Mucosa of gallbladder (tissue), 1 donor: ENCODE measurements around the gene FCGBP. TPM values are rescaled to one million over a fixed set of nuclear protein-coding genes. Genes with fewer than 3 reads are reported as not detected.
"Not testable (repeated sequence)": the region's sequence is repeated elsewhere in the genome, so short reads cannot be mapped to it uniquely, and the experiment has no call there.

ENCODE experiments used
- DNase-seq: peaks from one replicate; pipeline ENCODE4 v3.0.0-alpha.2; 2020; ENCODE audit warnings: low spot score
- total RNA-seq: library from RNA; stranded (reverse); gene quantifications from one replicate; pipeline ENCODE4 v1.2.1, GENCODE V29; 2021
- donor health status: DM: no; HTN: no; CAD: no.

FCGBP gene
- total RNA-seq = 4,969 TPM

GRCh38 chr19:39934584-39935363, at the start of gene FCGBP:
Gene FCGBP (minus strand): TSS chr19:39934634.
- DNase-seq = peak; percentile 50

DNA sequence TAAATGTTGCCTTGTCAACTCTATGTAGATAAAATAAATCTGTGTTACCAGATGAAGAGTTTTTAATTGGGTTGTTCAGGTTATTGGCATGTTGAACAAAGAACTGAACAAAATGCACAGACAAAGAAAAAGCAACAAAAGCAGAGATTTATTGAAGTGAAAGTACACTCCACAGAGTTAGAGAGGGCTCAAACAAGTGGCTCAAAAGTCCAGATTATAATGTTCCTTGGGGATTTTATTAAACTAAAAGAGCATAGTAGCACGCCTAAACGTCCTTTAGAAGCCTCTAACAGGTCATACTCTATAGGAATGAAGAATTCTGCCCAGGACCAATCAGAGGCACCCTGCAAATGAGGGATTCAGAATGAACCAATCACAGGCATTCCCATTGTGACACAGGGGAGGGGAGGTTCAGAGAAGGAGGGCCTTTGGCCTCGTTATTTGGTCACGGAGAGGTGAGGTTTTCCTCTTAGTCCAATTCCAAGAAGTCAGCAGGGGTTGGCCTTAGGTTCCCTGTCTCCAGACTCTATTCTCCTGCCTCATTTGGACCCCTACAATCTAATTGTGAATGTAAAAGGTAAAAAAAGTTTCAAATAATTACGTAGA, 49.4 kb upstream of the FCGBP start:
- DNase-seq = no peak

DNA sequence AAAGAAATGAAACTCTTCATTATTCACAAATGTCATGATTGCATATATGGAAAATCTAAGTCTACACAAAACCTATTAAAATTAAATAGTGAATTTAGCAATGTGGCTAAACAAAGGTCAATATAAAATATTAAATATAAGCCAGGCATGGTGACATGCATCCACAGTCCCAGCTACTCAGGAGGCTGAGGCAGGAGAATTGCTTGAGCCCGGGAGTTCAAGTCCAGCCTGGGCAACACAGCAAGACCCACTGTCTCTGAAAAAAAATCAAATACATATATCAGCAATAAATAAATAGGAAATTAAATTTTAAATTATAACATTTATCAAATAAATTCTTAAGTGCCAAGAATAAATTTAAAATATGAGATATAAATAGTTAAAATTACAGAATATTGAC, 48.4 kb upstream of the FCGBP start:
- DNase-seq = no peak

- DNase-seq = no peak
These were observed 40.1 kb upstream of the FCGBP start for GRCh38 chr19:39974377-39975155.

DNA sequence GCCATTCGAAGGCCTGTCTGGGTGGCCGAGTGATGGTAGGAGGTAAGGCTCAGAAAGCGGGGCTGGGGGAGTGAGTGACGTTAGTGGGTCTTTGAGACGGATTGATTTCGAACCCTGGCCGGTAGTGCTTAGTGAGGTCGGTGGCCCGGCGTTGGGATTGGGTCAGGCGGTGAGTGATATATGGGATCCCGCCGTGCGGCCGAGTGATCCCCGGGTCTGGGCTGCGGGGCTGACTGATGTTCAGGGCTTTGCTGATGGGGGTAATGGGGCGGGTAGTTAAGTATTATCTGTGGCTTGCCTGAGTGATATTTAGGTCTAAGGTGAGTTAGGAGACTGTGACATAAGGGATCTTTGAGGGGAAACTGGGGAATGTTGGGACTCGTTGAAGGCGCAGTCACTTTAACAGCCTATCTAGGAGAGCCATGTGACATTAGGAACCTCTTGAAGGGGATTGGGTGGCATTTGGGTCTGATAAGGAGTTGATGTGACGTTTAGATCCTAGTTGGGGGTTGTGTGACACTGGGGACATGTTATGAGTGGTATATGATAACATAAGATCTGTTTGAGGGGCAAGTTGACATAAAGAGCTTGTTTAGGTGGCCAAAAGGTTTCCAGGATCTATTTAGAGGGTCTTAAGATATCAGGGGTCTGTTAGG, 37.1 kb upstream of the FCGBP start:
- no peak for DNase-seq

GRCh38 chr19:39970675-39971379, 36.4 kb upstream of the FCGBP start, which contains the start of gene PSMC4:
Gene PSMC4 (plus strand): TSS chr19:39971165. CDS start chr19:39971203, 38 bp downstream.
- peak; percentile 99 for DNase-seq

GRCh38 chr19:39970425-39970674, 35.9 kb upstream of the FCGBP start:
- DNase-seq = no peak

- DNase-seq = no peak
These were observed 35.4 kb upstream of the FCGBP start for GRCh38 chr19:39969681-39970424.

- no peak for DNase-seq
These were observed 34.8 kb upstream of the FCGBP start for GRCh38 chr19:39969266-39969665.

GRCh38 chr19:39968789-39969188, 34.4 kb upstream of the FCGBP start:
- no peak for DNase-seq

GRCh38 chr19:39967561-39967960, 33.1 kb upstream of the FCGBP start:
- DNase-seq = no peak

GRCh38 chr19:39966617-39967016, 32.2 kb upstream of the FCGBP start:
- DNase-seq = peak; percentile 51

GRCh38 chr19:39963898-39964297, 29.5 kb upstream of the FCGBP start:
- DNase-seq = no peak

DNA sequence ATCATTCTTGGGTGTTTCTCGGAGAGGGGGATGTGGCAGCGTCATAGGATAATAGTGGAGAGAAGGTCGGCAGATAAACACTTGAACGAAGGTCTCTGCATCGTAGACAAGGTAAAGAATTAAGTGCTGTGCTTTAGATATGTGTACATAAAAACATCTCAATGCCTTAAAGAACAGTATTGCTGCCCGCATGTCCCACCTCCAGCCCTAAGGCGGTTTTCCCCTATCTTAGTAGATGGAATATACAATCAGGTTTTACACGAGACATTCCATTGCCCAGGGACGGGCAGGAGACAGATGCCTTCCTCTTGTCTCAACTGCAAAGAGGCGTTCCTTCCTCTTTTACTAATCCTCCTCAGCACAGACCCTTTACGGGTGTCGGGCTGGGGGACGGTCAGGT, 25.0 kb upstream of the FCGBP start:
- not testable (repeated sequence) for DNase-seq

DNA sequence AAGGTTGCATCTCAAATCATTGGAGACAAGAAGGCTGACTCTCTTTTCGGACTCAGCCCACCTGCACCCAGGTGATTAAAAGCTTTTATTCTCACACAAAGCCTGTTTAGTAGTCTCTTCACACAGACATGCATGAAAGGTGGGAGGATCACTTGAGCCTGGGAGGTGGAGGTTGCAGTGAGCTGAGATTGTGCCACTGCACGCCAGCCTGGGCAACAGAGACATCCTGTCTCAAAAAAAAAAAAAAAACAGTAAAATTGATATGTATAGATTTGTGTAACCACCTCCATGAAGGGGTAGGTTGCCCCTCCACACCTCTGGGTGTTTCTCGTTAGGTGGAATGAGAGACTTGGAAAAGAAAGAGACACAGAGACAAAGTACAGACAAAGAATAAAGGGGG, 24.5 kb upstream of the FCGBP start:
- not testable (repeated sequence) for DNase-seq

- not testable (repeated sequence) for DNase-seq
These were observed 23.5 kb upstream of the FCGBP start for GRCh38 chr19:39957886-39958285.

DNA sequence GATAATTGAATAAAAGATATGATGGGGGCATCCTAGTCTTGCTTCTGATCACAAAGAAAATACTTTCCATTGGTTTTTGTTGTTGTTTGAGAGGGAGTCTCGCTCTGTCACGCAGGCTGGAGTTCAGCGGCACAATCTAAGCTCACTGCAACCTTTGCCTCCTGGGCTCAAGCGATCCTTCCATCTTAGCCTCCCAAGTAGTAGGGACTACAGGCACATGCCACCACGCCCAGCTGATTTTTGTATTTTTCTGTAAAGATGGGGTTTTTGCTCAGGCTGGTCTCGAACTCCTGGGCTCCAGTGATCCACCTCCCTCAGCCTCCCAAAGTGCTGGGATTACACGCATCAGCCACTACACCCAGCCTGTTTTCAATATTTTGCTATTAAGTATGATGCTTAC, 19.5 kb upstream of the FCGBP start:
- no peak for DNase-seq

DNA sequence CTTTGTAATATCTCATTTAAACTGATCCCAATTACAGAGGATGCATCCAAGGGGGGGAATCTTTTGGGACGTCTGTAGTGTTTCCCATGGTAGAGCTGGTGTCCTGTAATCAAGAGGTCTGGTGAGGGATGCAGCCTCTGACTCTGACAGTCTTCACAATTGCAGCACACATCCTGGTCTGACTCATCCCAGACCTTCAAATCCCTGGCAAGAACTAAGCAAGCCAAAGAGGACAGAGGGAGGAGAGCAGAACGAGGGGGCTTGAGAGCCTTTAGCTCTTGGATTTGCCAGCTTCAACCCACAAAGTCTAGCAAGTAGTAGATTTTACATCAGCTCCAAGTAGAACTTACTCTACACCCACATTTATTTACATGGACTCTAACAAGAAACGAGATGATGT, 17.3 kb upstream of the FCGBP start:
- DNase-seq = no peak

GRCh38 chr19:39951065-39951650, 16.7 kb upstream of the FCGBP start:
- DNase-seq = no peak

DNA sequence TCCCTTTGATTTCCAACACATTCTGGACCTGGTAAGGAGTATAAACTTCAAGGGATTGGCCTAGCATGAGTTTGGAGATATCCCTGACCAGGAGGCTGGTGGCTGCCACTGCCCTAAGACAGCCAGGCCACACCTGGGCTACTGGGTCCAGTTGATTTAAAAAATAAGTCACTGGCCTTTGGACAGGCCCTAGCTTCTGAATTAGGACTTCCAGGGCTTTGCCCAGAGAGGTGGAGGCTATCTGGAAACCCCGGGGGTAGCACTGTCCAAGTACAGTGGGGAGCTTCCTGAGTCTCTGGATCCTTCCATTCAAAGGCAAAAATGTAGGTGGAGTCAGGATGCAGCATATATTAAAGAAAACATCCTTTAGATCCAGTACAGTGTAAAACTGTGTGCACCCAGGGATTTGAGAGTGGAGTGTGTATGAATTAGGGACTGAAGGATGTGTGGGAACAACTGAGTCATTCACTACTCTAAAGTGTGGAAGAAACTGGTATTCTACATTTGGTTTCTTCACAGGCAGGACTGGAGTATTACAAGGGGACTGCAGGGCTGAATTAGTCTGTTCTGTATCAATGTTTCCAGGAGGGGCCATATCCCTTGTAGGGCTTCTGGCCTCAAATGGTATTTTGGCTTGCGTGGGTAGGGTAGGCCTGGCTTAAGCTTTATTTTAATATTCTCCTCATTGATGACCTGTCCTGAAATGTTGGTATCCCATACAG, 14.8 kb upstream of the FCGBP start:
- no peak for DNase-seq
